ENCODE data around the gene CFDP1.

DNA sequence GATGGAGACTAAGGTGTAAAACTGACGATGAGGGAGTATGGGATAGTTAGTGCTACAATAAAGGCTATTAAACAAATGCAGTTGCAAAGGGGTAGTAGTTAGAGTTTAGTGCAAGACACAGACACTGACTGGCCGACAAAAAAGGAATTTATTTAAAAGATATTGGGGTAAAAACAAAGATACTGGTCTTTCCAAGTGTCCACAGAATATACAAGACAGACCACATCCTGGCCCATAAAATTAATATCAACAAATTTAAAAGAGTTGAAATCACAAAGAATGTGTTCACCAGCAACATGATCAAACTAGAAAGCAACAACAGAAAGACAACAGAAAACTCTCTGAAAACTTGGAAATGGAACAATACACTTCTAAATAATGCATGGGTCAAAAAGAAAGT is 54.7 kb downstream of the CFDP1 start:
- TF ChIP-seq, protein P1, sequence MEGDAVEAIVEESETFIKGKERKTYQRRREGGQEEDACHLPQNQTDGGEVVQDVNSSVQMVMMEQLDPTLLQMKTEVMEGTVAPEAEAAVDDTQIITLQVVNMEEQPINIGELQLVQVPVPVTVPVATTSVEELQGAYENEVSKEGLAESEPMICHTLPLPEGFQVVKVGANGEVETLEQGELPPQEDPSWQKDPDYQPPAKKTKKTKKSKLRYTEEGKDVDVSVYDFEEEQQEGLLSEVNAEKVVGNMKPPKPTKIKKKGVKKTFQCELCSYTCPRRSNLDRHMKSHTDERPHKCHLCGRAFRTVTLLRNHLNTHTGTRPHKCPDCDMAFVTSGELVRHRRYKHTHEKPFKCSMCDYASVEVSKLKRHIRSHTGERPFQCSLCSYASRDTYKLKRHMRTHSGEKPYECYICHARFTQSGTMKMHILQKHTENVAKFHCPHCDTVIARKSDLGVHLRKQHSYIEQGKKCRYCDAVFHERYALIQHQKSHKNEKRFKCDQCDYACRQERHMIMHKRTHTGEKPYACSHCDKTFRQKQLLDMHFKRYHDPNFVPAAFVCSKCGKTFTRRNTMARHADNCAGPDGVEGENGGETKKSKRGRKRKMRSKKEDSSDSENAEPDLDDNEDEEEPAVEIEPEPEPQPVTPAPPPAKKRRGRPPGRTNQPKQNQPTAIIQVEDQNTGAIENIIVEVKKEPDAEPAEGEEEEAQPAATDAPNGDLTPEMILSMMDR (IDR thresholded peaks at IDR 0.05; ENCODE audit: poor library complexity): no peak
- TF ChIP-seq EZH2 (IDR thresholded peaks at IDR 0.05; ENCODE audit: borderline replicate concordance): no peak

Data from hepatocyte (in vitro differentiated cells).